HFF-Myc (cell line): ENCODE data around the gene EXOC3L1.

Source experiments
- DNase-seq: peaks from one replicate; pipeline ENCODE4 v3.0.0-alpha.2; 2011; ENCODE audit warnings: low read depth; ENCODE audit errors: extremely low read depth
- H3K4me3 ChIP-seq: replicated peaks from 2 replicates; pipeline ENCODE4 v1.5.1; 2011; ENCODE audit warnings: low read depth, mild to moderate bottlenecking, control low read depth, low read length
- TF ChIP-seq, protein P1 (sequence below): IDR thresholded peaks from 2 replicates; pipeline ENCODE4 v1.5.1; 2012; ENCODE audit warnings: mild to moderate bottlenecking, low read depth, low read length, control low read depth; ENCODE audit errors: missing control alignments

EXOC3L1 gene

DNA sequence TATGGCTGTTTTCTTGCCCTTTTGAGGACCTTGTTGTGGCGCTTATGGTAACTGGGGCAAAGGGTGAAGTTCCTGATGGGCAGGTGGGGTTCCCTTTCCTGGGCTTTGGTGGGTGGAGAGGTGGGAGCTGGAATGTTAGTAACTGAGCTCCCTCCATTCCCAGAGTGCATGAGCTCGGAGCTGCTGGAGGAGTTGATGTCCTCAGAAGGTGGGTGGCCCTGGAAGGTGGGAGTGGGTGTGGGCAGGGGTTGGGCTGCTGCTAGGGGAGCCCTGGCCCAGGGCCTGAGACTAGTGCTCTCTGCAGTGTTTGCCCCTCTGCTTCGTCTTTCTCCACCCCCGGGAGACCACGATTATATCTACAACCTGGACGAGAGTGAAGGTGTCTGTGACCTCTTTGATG lies 7.8 kb upstream of the EXOC3L1 start:
- TF ChIP-seq, protein P1, sequence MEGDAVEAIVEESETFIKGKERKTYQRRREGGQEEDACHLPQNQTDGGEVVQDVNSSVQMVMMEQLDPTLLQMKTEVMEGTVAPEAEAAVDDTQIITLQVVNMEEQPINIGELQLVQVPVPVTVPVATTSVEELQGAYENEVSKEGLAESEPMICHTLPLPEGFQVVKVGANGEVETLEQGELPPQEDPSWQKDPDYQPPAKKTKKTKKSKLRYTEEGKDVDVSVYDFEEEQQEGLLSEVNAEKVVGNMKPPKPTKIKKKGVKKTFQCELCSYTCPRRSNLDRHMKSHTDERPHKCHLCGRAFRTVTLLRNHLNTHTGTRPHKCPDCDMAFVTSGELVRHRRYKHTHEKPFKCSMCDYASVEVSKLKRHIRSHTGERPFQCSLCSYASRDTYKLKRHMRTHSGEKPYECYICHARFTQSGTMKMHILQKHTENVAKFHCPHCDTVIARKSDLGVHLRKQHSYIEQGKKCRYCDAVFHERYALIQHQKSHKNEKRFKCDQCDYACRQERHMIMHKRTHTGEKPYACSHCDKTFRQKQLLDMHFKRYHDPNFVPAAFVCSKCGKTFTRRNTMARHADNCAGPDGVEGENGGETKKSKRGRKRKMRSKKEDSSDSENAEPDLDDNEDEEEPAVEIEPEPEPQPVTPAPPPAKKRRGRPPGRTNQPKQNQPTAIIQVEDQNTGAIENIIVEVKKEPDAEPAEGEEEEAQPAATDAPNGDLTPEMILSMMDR: no peak
- no peak overlapping the region for H3K4me3 ChIP-seq
- no peak for DNase-seq

DNA sequence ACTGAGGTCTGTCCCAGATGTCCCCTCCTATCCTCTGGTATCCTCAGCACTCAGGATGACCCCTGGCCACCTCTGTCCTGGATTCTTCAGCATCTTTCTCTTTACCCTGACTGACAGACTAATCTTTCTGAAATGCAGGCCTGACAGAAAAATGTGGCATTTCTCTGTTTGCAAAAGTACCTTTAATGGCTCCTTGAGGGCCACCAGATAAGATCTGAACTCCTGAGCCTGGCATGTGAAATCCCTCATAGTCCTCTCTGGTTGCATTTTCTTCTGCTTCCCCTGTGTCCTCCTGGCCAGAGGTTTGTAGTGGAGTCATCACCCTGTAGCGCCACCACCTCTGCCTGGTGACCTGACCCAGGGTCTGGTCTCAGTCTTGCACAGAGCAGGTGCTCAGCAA lies 6.9 kb upstream of the EXOC3L1 start:
- DNase-seq: no peak
- no peak overlapping the region for H3K4me3 ChIP-seq
- TF ChIP-seq, protein P1: no peak

DNA sequence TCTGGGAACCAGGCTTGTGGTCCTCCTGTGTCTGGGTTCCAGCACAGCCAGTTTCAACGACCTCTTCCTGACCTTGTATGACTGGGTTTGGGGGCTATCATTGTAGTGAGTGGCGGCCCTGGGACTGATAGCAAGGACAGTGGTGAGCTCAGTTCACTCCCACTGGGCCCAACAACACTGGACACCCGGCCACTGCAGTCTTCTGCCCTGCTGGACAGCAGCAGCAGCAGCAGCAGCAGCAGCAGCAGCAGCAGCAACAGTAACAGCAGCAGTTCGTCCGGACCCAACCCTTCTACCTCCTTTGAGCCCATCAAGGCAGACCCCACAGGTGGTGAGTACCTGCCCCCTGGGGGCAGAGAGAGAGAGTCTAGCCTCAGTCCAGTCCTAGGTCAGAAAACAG lies 5.7 kb upstream of the EXOC3L1 start:
- TF ChIP-seq, protein P1: no peak
- DNase-seq: no peak

DNA sequence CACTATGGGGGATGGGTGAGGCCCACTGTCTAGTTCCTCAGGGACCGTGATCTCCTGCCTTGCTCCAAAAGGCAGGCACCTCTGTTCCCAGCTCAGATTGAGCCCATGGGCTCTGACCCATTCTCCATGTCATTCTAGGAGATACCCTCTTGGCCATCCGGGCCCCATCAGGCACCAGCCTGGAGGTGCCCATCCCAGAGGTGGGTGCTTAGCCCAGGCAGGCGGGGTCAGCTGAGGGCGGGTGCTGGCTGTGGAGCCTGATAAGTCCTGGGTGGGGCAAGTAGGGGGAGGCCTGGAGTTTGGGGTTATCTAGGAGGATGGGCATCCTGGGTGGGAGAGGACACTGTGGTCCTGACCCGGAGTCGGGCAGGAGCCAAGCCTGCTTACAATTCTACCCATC lies 4.3 kb upstream of the EXOC3L1 start:
- TF ChIP-seq, protein P1: no peak
- DNase-seq: no peak
- H3K4me3 ChIP-seq: peak overlapping the region; percentile 100; the same call in 1 of the 2 replicates

More for the DNA sequence above, 5.7 kb upstream of the EXOC3L1 start:
- no peak overlapping the region for H3K4me3 ChIP-seq

DNA sequence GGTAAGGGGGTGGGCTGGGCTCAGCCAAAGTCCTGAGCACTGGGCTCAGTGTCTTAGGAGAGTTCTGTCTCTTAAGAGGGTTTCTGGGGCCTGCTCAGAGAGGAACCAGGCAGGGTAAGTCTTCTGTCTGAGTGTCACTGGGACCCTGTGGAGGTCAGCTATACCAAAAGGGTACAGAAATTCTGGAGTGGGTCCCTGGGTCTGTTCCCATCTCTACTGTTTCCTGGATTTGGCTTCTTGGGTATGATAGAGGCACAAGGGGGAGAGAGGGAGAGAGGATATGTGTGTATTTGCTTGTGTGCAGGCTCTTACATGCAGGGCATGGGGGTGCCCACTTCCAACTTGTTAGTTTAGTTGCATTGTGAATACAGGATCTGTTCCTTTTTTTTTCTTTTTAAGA lies 3.6 kb upstream of the EXOC3L1 start:
- TF ChIP-seq, protein P1: no peak
- peak overlapping the region; percentile 100 for H3K4me3 ChIP-seq
- no peak for DNase-seq

DNA sequence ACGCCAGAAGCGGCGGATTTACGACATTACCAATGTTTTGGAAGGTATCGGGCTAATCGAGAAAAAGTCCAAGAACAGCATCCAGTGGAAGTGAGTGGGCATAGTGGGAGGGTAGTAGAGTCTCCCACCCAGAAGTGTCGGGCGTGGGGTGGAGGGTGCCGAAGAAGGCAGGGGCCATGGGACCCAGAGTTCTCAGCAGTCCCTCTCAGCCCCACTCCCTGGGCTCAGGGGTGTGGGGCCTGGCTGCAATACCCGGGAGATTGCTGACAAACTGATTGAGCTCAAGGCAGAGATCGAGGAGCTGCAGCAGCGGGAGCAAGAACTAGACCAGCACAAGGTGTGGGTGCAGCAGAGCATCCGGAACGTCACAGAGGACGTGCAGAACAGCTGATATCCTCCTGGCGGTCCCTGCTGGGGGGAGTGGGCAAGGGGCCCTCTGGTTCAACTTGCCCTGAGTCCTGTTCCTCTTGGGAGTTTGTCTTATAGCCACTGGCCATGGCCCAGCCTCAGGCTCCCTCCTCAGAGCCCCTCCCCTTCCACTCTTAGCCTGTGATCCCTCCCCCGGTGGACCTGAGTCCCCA lies 2.9 kb upstream of the EXOC3L1 start:
- TF ChIP-seq, protein P1: no peak
- H3K4me3 ChIP-seq: peak overlapping the region; percentile 100
- no peak for DNase-seq

DNA sequence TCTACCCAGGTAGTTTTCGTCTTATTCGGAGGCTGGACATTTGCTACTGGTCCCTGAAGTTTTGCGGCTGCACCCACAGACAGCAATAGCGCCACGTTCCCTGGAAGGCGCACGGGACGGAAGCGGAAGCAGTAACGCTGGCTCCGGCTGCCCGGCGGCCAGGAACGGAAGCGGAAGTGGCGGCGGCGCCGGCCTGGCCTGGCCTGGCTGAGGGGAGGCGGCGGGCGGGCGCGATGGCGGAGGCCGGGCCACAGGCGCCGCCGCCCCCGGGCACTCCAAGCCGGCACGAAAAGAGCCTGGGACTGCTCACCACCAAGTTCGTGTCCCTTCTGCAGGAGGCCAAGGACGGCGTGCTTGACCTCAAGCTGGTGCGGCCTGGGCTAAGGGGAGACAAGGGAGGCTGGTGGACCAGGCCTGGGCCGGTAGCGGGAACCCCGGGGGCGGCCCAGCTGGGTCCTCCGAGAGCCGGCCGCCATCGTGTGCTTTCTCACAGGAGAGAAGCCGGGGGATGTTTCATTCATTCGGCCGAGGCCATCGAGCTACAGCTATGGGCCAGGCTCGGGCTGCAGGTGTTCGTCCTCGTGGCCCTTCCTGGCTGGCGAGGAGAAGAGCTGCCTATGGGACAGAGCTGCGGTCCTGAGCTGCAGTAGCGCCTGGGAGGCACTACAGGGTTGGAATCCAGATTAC lies 2.2 kb upstream of the EXOC3L1 start, which contains the start of gene E2F4:
Gene E2F4 (plus strand): TSS at position 161 of the 687 bp plus-strand sequence. CDS start 73 bp downstream, at position 234.
- TF ChIP-seq, protein P1: no peak
- peak within 1 kb of the TSS; percentile 100 for H3K4me3 ChIP-seq
- no peak for DNase-seq
